Upper lobe of left lung (tissue), 4 donors: ENCODE results near the gene GRAP.

Source experiments
- EP300 ChIP-seq, 4 donors: sonication (generic); formaldehyde crosslinking; IDR thresholded peaks; one replicate each; pipeline ENCODE4 v1.5.1; 2017; ENCODE audit warnings: antibody characterized with exemption in 4 of 4, control low read depth in 2 of 4
- POLR2A ChIP-seq, 4 donors: fragments of 450-650 bp; IDR thresholded peaks; one replicate each; pipeline ENCODE4 v1.5.1; 2016 to 2017; ENCODE audit warnings: antibody characterized with exemption in 4 of 4, mild to moderate bottlenecking in 2 of 4
- POLR2AphosphoS5 ChIP-seq, 2 donors: sonication (generic); formaldehyde crosslinking; IDR thresholded peaks; one replicate each; pipeline ENCODE4 v1.5.1; 2017; ENCODE audit warnings: antibody characterized with exemption in 2 of 2
- TF ChIP-seq, protein P1 (sequence below), 6 experiments: fragments of 450-650 bp in 4 of 6; fragments of 200-600 bp in 2 of 6; sonication (generic) in 2 of 6; IDR thresholded peaks; one replicate each; pipeline ENCODE4 v1.5.1; 2016 to 2019; ENCODE audit warnings: antibody characterized with exemption in 6 of 6

DNA sequence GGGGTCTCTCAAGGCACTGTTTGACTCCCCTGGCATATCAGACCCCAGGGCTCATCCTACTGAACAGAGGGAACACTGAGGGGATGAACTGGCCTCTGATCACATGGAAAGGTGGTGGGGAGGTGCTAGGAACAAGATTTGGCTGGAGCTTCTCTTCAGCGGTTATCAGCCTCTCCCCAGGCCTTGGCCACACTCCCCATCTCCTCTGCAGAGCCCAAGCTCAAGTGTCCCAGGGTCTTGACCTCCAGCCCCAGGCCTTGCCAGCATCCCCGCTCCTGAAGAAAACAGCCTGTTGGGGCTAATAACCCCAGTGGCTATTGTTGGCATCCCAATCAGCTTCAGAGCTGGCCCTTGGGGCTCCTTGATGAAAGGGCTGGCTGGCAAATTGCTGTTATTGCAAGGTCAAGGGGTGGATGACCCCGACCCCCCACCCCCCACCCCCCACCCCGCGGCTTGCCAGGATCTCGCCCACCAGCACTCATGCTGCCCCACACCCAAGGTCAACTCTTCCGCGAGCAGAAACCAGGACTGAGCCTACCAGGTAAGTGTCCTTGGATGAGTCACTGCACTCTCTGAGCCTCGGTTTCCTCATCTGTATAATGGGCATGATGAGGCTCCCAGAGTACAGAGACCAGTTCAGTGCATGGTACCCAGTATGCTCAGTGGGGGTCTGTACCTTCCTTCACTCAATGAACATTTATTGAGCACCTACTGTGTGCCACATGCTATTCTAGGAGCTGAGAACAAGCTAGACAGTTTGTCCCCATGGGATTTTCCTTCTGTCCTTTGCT, 23.4 kb downstream of the GRAP start:
- TF ChIP-seq, protein P1, sequence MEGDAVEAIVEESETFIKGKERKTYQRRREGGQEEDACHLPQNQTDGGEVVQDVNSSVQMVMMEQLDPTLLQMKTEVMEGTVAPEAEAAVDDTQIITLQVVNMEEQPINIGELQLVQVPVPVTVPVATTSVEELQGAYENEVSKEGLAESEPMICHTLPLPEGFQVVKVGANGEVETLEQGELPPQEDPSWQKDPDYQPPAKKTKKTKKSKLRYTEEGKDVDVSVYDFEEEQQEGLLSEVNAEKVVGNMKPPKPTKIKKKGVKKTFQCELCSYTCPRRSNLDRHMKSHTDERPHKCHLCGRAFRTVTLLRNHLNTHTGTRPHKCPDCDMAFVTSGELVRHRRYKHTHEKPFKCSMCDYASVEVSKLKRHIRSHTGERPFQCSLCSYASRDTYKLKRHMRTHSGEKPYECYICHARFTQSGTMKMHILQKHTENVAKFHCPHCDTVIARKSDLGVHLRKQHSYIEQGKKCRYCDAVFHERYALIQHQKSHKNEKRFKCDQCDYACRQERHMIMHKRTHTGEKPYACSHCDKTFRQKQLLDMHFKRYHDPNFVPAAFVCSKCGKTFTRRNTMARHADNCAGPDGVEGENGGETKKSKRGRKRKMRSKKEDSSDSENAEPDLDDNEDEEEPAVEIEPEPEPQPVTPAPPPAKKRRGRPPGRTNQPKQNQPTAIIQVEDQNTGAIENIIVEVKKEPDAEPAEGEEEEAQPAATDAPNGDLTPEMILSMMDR (IDR thresholded peaks at IDR 0.05), result no peak
- no peak for TF ChIP-seq POLR2AphosphoS5 (IDR thresholded peaks at IDR 0.05)
- no peak for TF ChIP-seq POLR2A (IDR thresholded peaks at IDR 0.05)
- TF ChIP-seq EP300 (IDR thresholded peaks at IDR 0.05), result no peak
